Astrocyte (in vitro differentiated cells and primary cell): ENCODE measurements around the gene CNIH3. TPM values are rescaled to one million over a fixed set of nuclear protein-coding genes. Genes with fewer than 3 reads are reported as not detected.

ENCODE experiments used
- DNase-seq: peaks from one replicate; pipeline ENCODE4 v3.0.0-alpha.2; 2010; ENCODE audit warnings: low read depth
- FAIRE-seq: peaks from 2 replicates; lab custom pipeline; 2011; peaks lifted over from hg19 to GRCh38; lab: Jason Lieb, UNC
- H2AFZ ChIP-seq: 2 replicates; pipeline ENCODE4 v1.6.0; 2012; ENCODE audit warnings: low read depth, low read length, inconsistent platforms
- H3K27ac ChIP-seq: 2 replicates; pipeline ENCODE4 v1.5.1; 2011; ENCODE audit warnings: low read depth, low read length, inconsistent platforms
- H3K27me3 ChIP-seq: 2 replicates; pipeline ENCODE4 v1.6.0; 2011; ENCODE audit warnings: low read length, inconsistent platforms; ENCODE audit not compliant: insufficient read depth
- H3K36me3 ChIP-seq: 2 replicates; pipeline ENCODE4 v1.5.1; 2011; ENCODE audit warnings: low read length, inconsistent platforms; ENCODE audit not compliant: insufficient read depth
- H3K4me1 ChIP-seq: 2 replicates; pipeline ENCODE4 v1.5.1; 2011; ENCODE audit warnings: low read length, inconsistent platforms; ENCODE audit not compliant: insufficient read depth
- H3K4me2 ChIP-seq: 2 replicates; pipeline ENCODE4 v1.6.0; 2012; ENCODE audit warnings: low read length, inconsistent platforms
- H3K4me3 ChIP-seq: 2 replicates; pipeline ENCODE4 v1.5.1; 2011; ENCODE audit warnings: low read depth, mild to moderate bottlenecking, low read length, inconsistent platforms; ENCODE audit not compliant: insufficient read depth
- H3K79me2 ChIP-seq: 2 replicates; pipeline ENCODE4 v1.6.0; 2012; ENCODE audit warnings: mild to moderate bottlenecking, low read length, inconsistent platforms; ENCODE audit not compliant: insufficient read depth
- H3K9ac ChIP-seq: 2 replicates; pipeline ENCODE4 v1.6.0; 2012; ENCODE audit warnings: mild to moderate bottlenecking, low read length, inconsistent platforms
- H3K9me3 ChIP-seq: 2 replicates; pipeline ENCODE4 v1.5.1; 2012; ENCODE audit warnings: low read depth, mild to moderate bottlenecking, low read length, inconsistent platforms; ENCODE audit not compliant: insufficient read depth
- H4K20me1 ChIP-seq: 2 replicates; pipeline ENCODE4 v1.6.0; 2012; ENCODE audit warnings: low read length, inconsistent platforms; ENCODE audit not compliant: insufficient read depth
- H3K27ac Mint-ChIP-seq: one replicate; pipeline ENCODE4 v1.8.0; 2021; ENCODE audit warnings: mild to moderate bottlenecking, mixed read lengths; ENCODE audit not compliant: unreplicated experiment
- H3K27me3 Mint-ChIP-seq: one replicate; pipeline ENCODE4 v1.8.0; 2021; ENCODE audit warnings: low read depth, mixed read lengths; ENCODE audit not compliant: unreplicated experiment
- H3K36me3 Mint-ChIP-seq: one replicate; pipeline ENCODE4 v1.8.0; 2021; ENCODE audit warnings: low read depth, mixed read lengths; ENCODE audit not compliant: unreplicated experiment
- H3K4me1 Mint-ChIP-seq: one replicate; pipeline ENCODE4 v1.8.0; 2021; ENCODE audit warnings: low read depth, mixed read lengths; ENCODE audit not compliant: unreplicated experiment
- H3K4me3 Mint-ChIP-seq: one replicate; pipeline ENCODE4 v1.8.0; 2021; ENCODE audit warnings: mild to moderate bottlenecking, moderate library complexity, mixed read lengths; ENCODE audit not compliant: unreplicated experiment
- H3K9me3 Mint-ChIP-seq: one replicate; pipeline ENCODE4 v1.8.0; 2021; ENCODE audit warnings: mild to moderate bottlenecking, mixed read lengths; ENCODE audit not compliant: unreplicated experiment
- EZH2 ChIP-seq: IDR thresholded peaks from 2 replicates; pipeline ENCODE4 v1.6.1; 2012; ENCODE audit warnings: mild to moderate bottlenecking, low read length, inconsistent platforms; ENCODE audit not compliant: insufficient read depth
- total RNA-seq: library from RNA; stranded (reverse); gene quantifications from 2 replicates; pipeline ENCODE4 v1.2.1, GENCODE V29; 2021
- TF ChIP-seq, protein P1 (sequence below): IDR thresholded peaks from 2 replicates; pipeline ENCODE4 v1.5.1; 2011; ENCODE audit warnings: low read depth, mild to moderate bottlenecking, inconsistent platforms, low read length, moderate library complexity; ENCODE audit not compliant: insufficient read depth

The CNIH3 gene
- total RNA-seq, 1 donor from 2014 or later = 7.7 TPM

DNA sequence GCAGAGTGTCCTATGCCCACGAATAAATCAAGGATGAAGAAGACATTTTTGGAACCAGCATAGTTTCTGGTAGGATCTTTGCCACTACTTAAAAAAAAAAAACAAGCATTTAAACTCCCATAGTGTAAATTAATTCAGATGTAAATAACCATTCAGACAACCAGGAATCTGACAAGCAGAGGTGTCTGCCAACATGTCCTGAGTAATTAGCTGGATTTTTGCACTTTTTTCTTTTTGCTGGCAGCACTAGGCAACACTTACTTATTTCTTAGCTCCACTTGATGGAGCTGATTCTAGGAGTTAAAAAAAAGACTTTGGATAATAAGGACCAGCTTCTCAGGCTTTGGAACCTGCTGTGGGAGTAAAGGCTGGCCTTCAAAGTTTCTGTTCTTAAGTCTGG lies 27.6 kb upstream of the CNIH3 start:
- Mint-ChIP-seq H3K4me3 (no peak overlapping the region), H3K36me3 (peaks cover 2% of the 10 kb centered on the region), H3K4me1 (peaks cover 36% of the 10 kb centered on the region), H3K9me3 (no peaks in the 10 kb centered on the region), H3K27ac (peak overlapping the region; percentile 93), H3K27me3 (no peaks in the 10 kb centered on the region)
- Histone ChIP-seq H2AFZ (no peak overlapping the region), H3K36me3 (no peaks in the 10 kb centered on the region), H3K27me3 (no peaks in the 10 kb centered on the region), H3K4me2 (peak overlapping the region; percentile 33), H4K20me1 (no peaks in the 10 kb centered on the region), H3K4me3 (no peak overlapping the region), H3K79me2 (no peaks in the 10 kb centered on the region), H3K9ac (no peak overlapping the region), H3K27ac (peak overlapping the region; percentile 33), H3K4me1 (peaks cover 24% of the 10 kb centered on the region), H3K9me3 (no peaks in the 10 kb centered on the region)
- DNase-seq (no peak), FAIRE-seq (no peak)
- TF ChIP-seq, protein P1, sequence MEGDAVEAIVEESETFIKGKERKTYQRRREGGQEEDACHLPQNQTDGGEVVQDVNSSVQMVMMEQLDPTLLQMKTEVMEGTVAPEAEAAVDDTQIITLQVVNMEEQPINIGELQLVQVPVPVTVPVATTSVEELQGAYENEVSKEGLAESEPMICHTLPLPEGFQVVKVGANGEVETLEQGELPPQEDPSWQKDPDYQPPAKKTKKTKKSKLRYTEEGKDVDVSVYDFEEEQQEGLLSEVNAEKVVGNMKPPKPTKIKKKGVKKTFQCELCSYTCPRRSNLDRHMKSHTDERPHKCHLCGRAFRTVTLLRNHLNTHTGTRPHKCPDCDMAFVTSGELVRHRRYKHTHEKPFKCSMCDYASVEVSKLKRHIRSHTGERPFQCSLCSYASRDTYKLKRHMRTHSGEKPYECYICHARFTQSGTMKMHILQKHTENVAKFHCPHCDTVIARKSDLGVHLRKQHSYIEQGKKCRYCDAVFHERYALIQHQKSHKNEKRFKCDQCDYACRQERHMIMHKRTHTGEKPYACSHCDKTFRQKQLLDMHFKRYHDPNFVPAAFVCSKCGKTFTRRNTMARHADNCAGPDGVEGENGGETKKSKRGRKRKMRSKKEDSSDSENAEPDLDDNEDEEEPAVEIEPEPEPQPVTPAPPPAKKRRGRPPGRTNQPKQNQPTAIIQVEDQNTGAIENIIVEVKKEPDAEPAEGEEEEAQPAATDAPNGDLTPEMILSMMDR = no peak

DNA sequence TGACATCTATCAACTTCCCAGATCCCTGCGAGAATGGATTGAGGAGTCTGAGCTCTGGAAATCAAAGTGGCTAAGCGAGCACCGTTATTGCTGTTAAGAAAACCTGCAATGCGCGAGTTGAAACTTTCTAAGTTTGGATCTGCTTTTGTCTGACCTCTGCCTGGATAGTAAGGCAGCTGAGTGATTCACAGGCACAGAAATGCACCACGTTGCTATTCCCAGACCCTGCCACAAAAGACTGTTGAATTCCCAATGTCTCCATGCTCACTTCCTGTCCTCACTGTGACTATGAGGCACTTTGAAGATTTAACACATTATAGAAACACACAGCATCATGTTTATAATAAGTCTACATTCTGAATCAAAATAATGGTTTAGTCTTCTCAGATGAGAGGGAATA lies 27.1 kb upstream of the CNIH3 start:
- H3K9me3 ChIP-seq = no peaks in the 10 kb centered on the region
- H3K4me3 Mint-ChIP-seq = peak overlapping the region; percentile 50
- peak overlapping the region; percentile 93 for H3K27ac Mint-ChIP-seq
- no peaks in the 10 kb centered on the region for H3K36me3 ChIP-seq
- H4K20me1 ChIP-seq = no peaks in the 10 kb centered on the region
- H3K79me2 ChIP-seq = no peaks in the 10 kb centered on the region
- H3K27me3 Mint-ChIP-seq = no peaks in the 10 kb centered on the region
- no peaks in the 10 kb centered on the region for H3K9me3 Mint-ChIP-seq
- no peak overlapping the region for H3K4me3 ChIP-seq
- DNase-seq (peak; percentile 70), FAIRE-seq (no peak)
- no peak overlapping the region for H2AFZ ChIP-seq
- H3K4me2 ChIP-seq = peak overlapping the region; percentile 33
- no peaks in the 10 kb centered on the region for H3K27me3 ChIP-seq
- H3K27ac ChIP-seq = peak overlapping the region; percentile 33
- H3K4me1 Mint-ChIP-seq = peaks cover 36% of the 10 kb centered on the region
- H3K9ac ChIP-seq = no peak overlapping the region
- no peak for TF ChIP-seq EZH2
- TF ChIP-seq, protein P1 = no peak
- peaks cover 2% of the 10 kb centered on the region for H3K36me3 Mint-ChIP-seq
- peaks cover 24% of the 10 kb centered on the region for H3K4me1 ChIP-seq

DNA sequence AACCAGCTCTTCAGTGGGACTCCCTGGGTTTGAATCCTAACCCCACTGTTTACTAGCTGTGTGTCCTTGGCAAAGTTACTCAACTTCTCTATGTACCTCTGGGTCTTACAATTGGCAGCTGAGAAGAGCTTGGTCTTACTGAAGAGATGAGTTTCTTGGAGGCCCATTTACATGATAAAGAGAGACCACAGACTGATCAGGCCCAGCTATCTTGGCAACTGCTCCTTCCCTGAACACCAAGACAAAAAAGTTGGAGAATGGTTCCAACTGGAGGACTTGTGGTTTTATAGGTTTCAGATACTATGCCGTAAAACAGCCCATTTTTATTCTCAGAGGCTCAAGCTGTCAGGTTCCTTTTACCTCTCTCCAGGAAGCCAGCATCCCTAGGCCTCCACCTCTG lies 24.8 kb upstream of the CNIH3 start:
- H3K36me3 Mint-ChIP-seq = no peaks in the 10 kb centered on the region
- TF ChIP-seq EZH2 = no peak
- TF ChIP-seq, protein P1 = no peak
- Histone ChIP-seq H3K9ac (no peak overlapping the region), H4K20me1 (no peaks in the 10 kb centered on the region), H3K36me3 (no peaks in the 10 kb centered on the region), H3K27me3 (no peaks in the 10 kb centered on the region), H3K27ac (no peak overlapping the region), H3K9me3 (no peaks in the 10 kb centered on the region), H2AFZ (no peak overlapping the region), H3K79me2 (no peaks in the 10 kb centered on the region), H3K4me2 (no peak overlapping the region), H3K4me1 (peaks cover 24% of the 10 kb centered on the region), H3K4me3 (no peak overlapping the region)
- FAIRE-seq = no peak
- H3K27ac Mint-ChIP-seq = no peak overlapping the region
- no peak overlapping the region for H3K4me3 Mint-ChIP-seq
- peak; percentile 57 for DNase-seq
- H3K9me3 Mint-ChIP-seq = no peaks in the 10 kb centered on the region
- peaks cover 36% of the 10 kb centered on the region for H3K4me1 Mint-ChIP-seq
- H3K27me3 Mint-ChIP-seq = peaks cover 3% of the 10 kb centered on the region
